GM06990 (cell line): ENCODE measurements around the gene STYXL1.

Experiments
- DNase-seq: peaks from one replicate; pipeline ENCODE4 v3.0.0-alpha.2; 2011; ENCODE audit not compliant: insufficient read length; ENCODE audit errors: extremely low read depth
- H3K27me3 ChIP-seq: replicated peaks from 2 replicates; pipeline ENCODE4 v1.6.0; 2011; ENCODE audit warnings: low read length; ENCODE audit not compliant: control insufficient read depth, insufficient read depth
- H3K36me3 ChIP-seq: 2 replicates; pipeline ENCODE4 v1.5.1; 2011; ENCODE audit warnings: low read length; ENCODE audit not compliant: control insufficient read depth, insufficient read depth
- H3K4me3 ChIP-seq: replicated peaks from 2 replicates; pipeline ENCODE4 v1.5.1; 2011; ENCODE audit warnings: low read depth, mild to moderate bottlenecking, control low read depth, low read length
- CTCF ChIP-seq: IDR thresholded peaks from 2 replicates; pipeline ENCODE4 v1.5.1; 2011; ENCODE audit warnings: low read length, control low read depth, mild to moderate bottlenecking, inconsistent platforms; ENCODE audit not compliant: insufficient read depth, poor library complexity, severe bottlenecking

Gene STYXL1

GRCh38 chr7:75994388-75995051 lies 53.3 kb downstream of the STYXL1 start, which contains the start of gene TMEM120A:
TSS of gene TMEM120A (minus strand) at chr7:75994595. CDS start at chr7:75994570, 25 bp downstream.
- H3K4me3 ChIP-seq, result peak within 1 kb of the TSS; percentile 91
- peak; percentile 19 for TF ChIP-seq CTCF
- peaks cover 6% of the 10 kb centered on the region for H3K36me3 ChIP-seq
- no peaks in the 10 kb centered on the region for H3K27me3 ChIP-seq
- peak; percentile 90 for DNase-seq

GRCh38 chr7:75993689-75994387 lies 54.0 kb downstream of the STYXL1 start:
- no peak for DNase-seq
- no peaks in the 10 kb centered on the region for H3K27me3 ChIP-seq
- TF ChIP-seq CTCF, result no peak
- peaks cover 6% of the 10 kb centered on the region for H3K36me3 ChIP-seq
- H3K4me3 ChIP-seq, result peak overlapping the region; percentile 91

- Histone ChIP-seq H3K4me3 (no peak overlapping the region), H3K36me3 (peaks cover 9% of the 10 kb centered on the region), H3K27me3 (no peaks in the 10 kb centered on the region)
- TF ChIP-seq CTCF, result no peak
- DNase-seq, result no peak
Observed at GRCh38 chr7:75992083-75992755, 55.6 kb downstream of the STYXL1 start.

GRCh38 chr7:75991531-75992082 lies 56.2 kb downstream of the STYXL1 start:
- no peak for DNase-seq
- H3K36me3 ChIP-seq, result peaks cover 8% of the 10 kb centered on the region
- no peak for TF ChIP-seq CTCF
- no peak overlapping the region for H3K4me3 ChIP-seq
- no peaks in the 10 kb centered on the region for H3K27me3 ChIP-seq

- DNase-seq, result no peak
- no peak overlapping the region for H3K4me3 ChIP-seq
- no peak for TF ChIP-seq CTCF
- H3K36me3 ChIP-seq, result peaks cover 13% of the 10 kb centered on the region
- no peaks in the 10 kb centered on the region for H3K27me3 ChIP-seq
Observed at GRCh38 chr7:75989500-75990388, 58.1 kb downstream of the STYXL1 start.
